H1 (cell line): ENCODE data around the gene TFF3. TPM values are rescaled to one million over a fixed set of nuclear protein-coding genes. Genes with fewer than 3 reads are reported as not detected.

Source experiments
- CTCF ChIA-PET: fragments of 300-600 bp; sonication (Branson Sonifier 250); formaldehyde crosslinking; loops from one replicate; lab custom pipeline; 2021; ENCODE audit not compliant: partially characterized antibody; lab: Charles Lee
- POLR2A ChIA-PET: fragments of 300-600 bp; sonication (Branson Sonifier 250); formaldehyde crosslinking; loops from one replicate; lab custom pipeline; 2021; ENCODE audit warnings: inconsistent platforms; ENCODE audit not compliant: partially characterized antibody; lab: Charles Lee
- DNase-seq, 2 experiments: peaks; one replicate each; pipeline versions ENCODE4 v3.0.0 to v3.0.0-alpha.2; 2010 to 2022; ENCODE audit warnings: low spot score in 2 of 2, low read depth in 1 of 2, mixed read lengths in 1 of 2
- FAIRE-seq: peaks from 2 replicates; lab custom pipeline; 2011; peaks lifted over from hg19 to GRCh38; lab: Jason Lieb, UNC
- H2AFZ ChIP-seq: 2 replicates; pipeline ENCODE4 v1.8.1; 2012; ENCODE audit warnings: low read length, inconsistent platforms
- H2AK5ac ChIP-seq: 2 replicates; pipeline ENCODE4 v1.6.1; 2013; ENCODE audit warnings: low read depth, low read length
- H2BK120ac ChIP-seq: replicated peaks from 2 replicates; pipeline ENCODE3; 2013; ENCODE audit warnings: low read depth, low read length, inconsistent platforms
- H2BK12ac ChIP-seq: 2 replicates; pipeline ENCODE4 v1.6.1; 2013; ENCODE audit warnings: low read depth, low read length
- H2BK15ac ChIP-seq: 2 replicates; pipeline ENCODE4 v1.6.1; 2013; ENCODE audit warnings: low read length
- H2BK20ac ChIP-seq: 2 replicates; pipeline ENCODE4 v1.6.1; 2013; ENCODE audit warnings: low read length
- H2BK5ac ChIP-seq: 2 replicates; pipeline ENCODE4 v1.6.1; 2013; ENCODE audit warnings: low read depth, low read length
- H3K14ac ChIP-seq: 2 replicates; pipeline ENCODE4 v1.6.1; 2013; ENCODE audit warnings: inconsistent platforms; ENCODE audit not compliant: insufficient read length
- H3K18ac ChIP-seq: 2 replicates; pipeline ENCODE4 v1.6.1; 2013; ENCODE audit warnings: low read length; ENCODE audit errors: extremely low read depth
- H3K23ac ChIP-seq: 2 replicates; pipeline ENCODE4 v1.6.1; 2013; ENCODE audit warnings: inconsistent platforms; ENCODE audit not compliant: insufficient read length
- H3K23me2 ChIP-seq: 2 replicates; pipeline ENCODE4 v1.6.1; 2013; ENCODE audit warnings: low read depth, low read length
- H3K27ac ChIP-seq: 2 replicates; pipeline ENCODE4 v1.6.1; 2011; ENCODE audit warnings: low read depth, low read length, inconsistent platforms
- H3K27me3 ChIP-seq, 4 experiments: replicated peaks in 1 of 4; 1 replicate in 1 of 4; 2 replicates in 3 of 4; pipeline versions ENCODE4 v1.6.1 to v1.8.1; 2011 to 2013; ENCODE audit warnings: low read length in 3 of 4, mild to moderate bottlenecking in 3 of 4, inconsistent platforms in 2 of 4, mixed read lengths in 2 of 4, moderate library complexity in 1 of 4; ENCODE audit not compliant: control insufficient read depth in 3 of 4, insufficient read depth in 3 of 4; ENCODE audit errors: extremely low read depth in 1 of 4
- H3K36me3 ChIP-seq, 4 experiments: 2 replicates each; pipeline versions ENCODE4 v1.6.1 to v1.8.1; 2011 to 2013; ENCODE audit warnings: mild to moderate bottlenecking in 4 of 4, low read length in 3 of 4, moderate library complexity in 2 of 4, control low read depth in 1 of 4, inconsistent platforms in 1 of 4; ENCODE audit not compliant: insufficient read depth in 4 of 4, control insufficient read depth in 2 of 4
- H3K4ac ChIP-seq: replicated peaks from 2 replicates; pipeline ENCODE3; 2013; ENCODE audit warnings: low read length, low read depth, mixed read lengths, inconsistent platforms; ENCODE audit not compliant: insufficient read length
- H3K4me1 ChIP-seq, 4 experiments: replicated peaks in 1 of 4; 1 replicate in 1 of 4; 2 replicates in 3 of 4; pipeline versions ENCODE4 v1.6.1 to v1.8.1; 2011 to 2013; ENCODE audit warnings: low read length in 3 of 4, inconsistent platforms in 2 of 4, mixed read lengths in 1 of 4; ENCODE audit not compliant: insufficient read depth in 4 of 4, control insufficient read depth in 3 of 4
- H3K4me2 ChIP-seq, 2 experiments: 2 replicates each; pipeline versions ENCODE4 v1.6.1 to v1.8.1; 2011 to 2013; ENCODE audit warnings: low read depth in 2 of 2, low read length in 2 of 2, control low read depth in 1 of 2, inconsistent platforms in 1 of 2, mild to moderate bottlenecking in 1 of 2; ENCODE audit not compliant: insufficient read depth in 1 of 2
- H3K4me3 ChIP-seq, 4 experiments: fragments of 200-600, 300-600 bp in 1 of 4; sonication (generic), shearing (Covaris generic), sonication (Bioruptor Twin) in 1 of 4; 2 replicates each; pipeline versions ENCODE4 v1.5.1 to v1.8.1; 2011 to 2016; ENCODE audit warnings: low read length in 4 of 4, low read depth in 3 of 4, control low read depth in 2 of 4, inconsistent platforms in 2 of 4, mild to moderate bottlenecking in 2 of 4, mixed read lengths in 1 of 4, moderate library complexity in 1 of 4; ENCODE audit not compliant: insufficient read depth in 2 of 4; ENCODE audit errors: extremely low read depth in 1 of 4
- H3K56ac ChIP-seq: replicated peaks from 2 replicates; pipeline ENCODE3; 2013; ENCODE audit warnings: low read depth, mild to moderate bottlenecking, mixed read lengths, low read length, inconsistent platforms; ENCODE audit not compliant: insufficient read length
- H3K79me1 ChIP-seq: 2 replicates; pipeline ENCODE4 v1.6.1; 2013; ENCODE audit warnings: low read depth, low read length, control low read depth
- H3K79me2 ChIP-seq, 2 experiments: 2 replicates each; pipeline versions ENCODE4 v1.6.1 to v1.8.1; 2012 to 2013; ENCODE audit warnings: low read length in 2 of 2, mild to moderate bottlenecking in 2 of 2, inconsistent platforms in 1 of 2; ENCODE audit not compliant: insufficient read depth in 2 of 2, control insufficient read depth in 1 of 2
- H3K9ac ChIP-seq, 4 experiments: replicated peaks in 1 of 4; 1 replicate in 1 of 4; 2 replicates in 3 of 4; pipeline versions ENCODE4 v1.6.1 to v1.8.1; 2011 to 2013; ENCODE audit warnings: low read depth in 3 of 4, low read length in 3 of 4, control low read depth in 2 of 4, mild to moderate bottlenecking in 2 of 4, moderate library complexity in 2 of 4, inconsistent platforms in 1 of 4; ENCODE audit errors: extremely low read depth in 1 of 4
- H3K9me3 ChIP-seq, 2 experiments: 2 replicates each; pipeline versions ENCODE4 v1.6.1 to v1.8.1; 2012 to 2013; ENCODE audit warnings: mild to moderate bottlenecking in 2 of 2, moderate library complexity in 2 of 2, control low read depth in 1 of 2, inconsistent platforms in 1 of 2, low read depth in 1 of 2, low read length in 1 of 2, mixed read lengths in 1 of 2; ENCODE audit not compliant: insufficient read depth in 2 of 2
- H4K20me1 ChIP-seq, 2 experiments: replicated peaks in 1 of 2; 2 replicates each; pipeline versions ENCODE3 to v1.8.1; 2011 to 2013; ENCODE audit warnings: inconsistent platforms in 2 of 2, low read length in 2 of 2, mild to moderate bottlenecking in 1 of 2; ENCODE audit not compliant: insufficient read depth in 2 of 2, control insufficient read depth in 1 of 2
- H4K5ac ChIP-seq: 2 replicates; pipeline ENCODE4 v1.6.1; 2013; ENCODE audit warnings: low read length, low read depth, mixed read lengths, inconsistent platforms; ENCODE audit not compliant: insufficient read length
- H4K8ac ChIP-seq: 2 replicates; pipeline ENCODE4 v1.8.0; 2013; ENCODE audit warnings: mild to moderate bottlenecking, moderate library complexity, low read length, inconsistent platforms; ENCODE audit not compliant: insufficient read depth; ENCODE audit errors: extremely low read depth
- H4K91ac ChIP-seq: replicated peaks from 2 replicates; pipeline ENCODE3; 2013; ENCODE audit warnings: low read length, mixed read lengths, inconsistent platforms; ENCODE audit not compliant: insufficient read length
- BACH1 ChIP-seq: IDR thresholded peaks from 2 replicates; pipeline ENCODE4 v1.6.1; 2012; ENCODE audit warnings: low read length, improper control_type of control experiment
- CBX5 ChIP-seq: fragments of 300-800, 300-1000 bp; sonication (generic); IDR thresholded peaks from 2 replicates; pipeline ENCODE4 v1.7.1; 2016; ENCODE audit warnings: antibody characterized with exemption, low read length, low read depth
- CBX8 ChIP-seq: fragments of 300-800, 300-1000 bp; sonication (generic); IDR thresholded peaks from 2 replicates; pipeline ENCODE4 v1.7.1; 2016; ENCODE audit warnings: low read depth, low read length, borderline replicate concordance
- JUN ChIP-seq: IDR thresholded peaks from 2 replicates; pipeline ENCODE4 v1.6.1; 2011; ENCODE audit warnings: low read depth, mild to moderate bottlenecking, improper control_type of control experiment, low read length
- KDM4A ChIP-seq: IDR thresholded peaks from one replicate; pipeline ENCODE4 v1.7.1; 2012; ENCODE audit warnings: low read depth, mild to moderate bottlenecking, moderate library complexity, low read length, inconsistent platforms; ENCODE audit not compliant: severe bottlenecking
- RAD21 ChIP-seq, 2 experiments: IDR thresholded peaks in 1 of 2; conservative IDR thresholded peaks in 1 of 2; 2 replicates each; pipeline ENCODE4 v1.6.1; 2011; ENCODE audit warnings: low read depth in 2 of 2, low read length in 2 of 2, improper control_type of control experiment in 1 of 2, inconsistent platforms in 1 of 2, mild to moderate bottlenecking in 1 of 2, moderate library complexity in 1 of 2
- SP1 ChIP-seq: IDR thresholded peaks from 2 replicates; pipeline ENCODE4 v1.6.1; 2011; ENCODE audit warnings: low read depth, low read length
- TAF7 ChIP-seq: optimal IDR thresholded peaks from 2 replicates; pipeline ENCODE3; 2011; ENCODE audit warnings: low read depth, mild to moderate bottlenecking, inconsistent platforms, low read length, moderate library complexity, borderline replicate concordance
- USF2 ChIP-seq: IDR thresholded peaks from 2 replicates; pipeline ENCODE4 v1.6.1; 2011; ENCODE audit warnings: low read length, improper control_type of control experiment
- WGBS, 2 experiments: shearing (Covaris generic) in 1 of 2; methylation state at CpG; one replicate each; pipeline versions ENCODE4 v1.1.6 to v1.1.7; 2013 to 2015; ENCODE audit warnings: low lambda C conversion rate in 2 of 2, mixed read lengths in 2 of 2, inconsistent platforms in 1 of 2, low coverage in 1 of 2, missing lambda C conversion rate in 1 of 2; ENCODE audit not compliant: insufficient replicate concordance in 2 of 2, insufficient coverage in 1 of 2, insufficient read length in 1 of 2; ENCODE audit errors: extremely low coverage in 1 of 2, missing lambda C conversion rate in 1 of 2; 5-methylcytosine and 5-hydroxymethylcytosine counted together
- polyA plus RNA-seq, 7 experiments: library from polyadenylated mRNA; depleted of rRNA in 3 of 7; stranded (reverse) in 5 of 7; unstranded in 2 of 7; fragments of >200 nt in 5 of 7; fragments of 200-250 nt in 2 of 7; gene quantifications; 1 replicate in 5 of 7; 2 replicates in 1 of 7; 4 replicates in 1 of 7; pipeline versions ENCODE4 v1.2.1 to v1.2.3, GENCODE V29; 2011 to 2013; ENCODE audit warnings: missing spikeins in 2 of 7, mixed read lengths in 2 of 7
- total RNA-seq: library from RNA; stranded (reverse); fragmentation: NEBNext Ultra II Directional; extraction: Animal tissue kit (Norgen Biotek cat#: 25700); gene quantifications from 2 replicates; pipeline ENCODE4 v1.2.1, GENCODE V29; 2021

TFF3 gene
- total and polyA plus RNA-seq, 2 of the 8 experiments (the other 6 are each of a cell fraction or from before 2014, with no cell fraction given), result 1.7 to 6.7 TPM

GRCh38 chr21:42291003-42291750, 24.0 kb downstream of the TFF3 start:
- CTCF ChIA-PET, result interaction anchor here (0.7 to 2.1 kb wide), 9 partner anchors 10 to 254 kb away, joined by 3 to 13 read pairs (median 3); no protein-coding TSS in a partner anchor
- H2BK120ac ChIP-seq, result no peak overlapping the region
- H2BK15ac ChIP-seq, result 0 out of 2 replicates have a peak overlapping the region, but pooled peaks have one; percentile 46
- peak overlapping the region; percentile 71; the same call in 1 of the 2 replicates for H4K8ac ChIP-seq
- H2AK5ac ChIP-seq, result no peak overlapping the region
- H2AFZ ChIP-seq, result no peak overlapping the region
- 87% methylated on average over 35 of the region's 35 CpGs; no CpG with 5 or more reads in 1 of the 2 experiments for WGBS, 2 experiments
- H3K9ac ChIP-seq, result no peak overlapping the region
- H3K23ac ChIP-seq, result no peak overlapping the region
- H4K5ac ChIP-seq, result no peak overlapping the region
- H3K23me2 ChIP-seq, result peaks cover 16% of the 10 kb centered on the region; the same call in 1 of the 2 replicates
- no peaks in the 10 kb centered on the region; a peak in 1 of 7 replicates for H3K4me1 ChIP-seq
- H3K79me1 ChIP-seq, result peaks cover 8% of the 10 kb centered on the region
- POLR2A ChIA-PET, result interaction anchor here (0.6 to 1.2 kb wide), 3 partner anchors 21 to 413 kb away, joined by 3 to 4 read pairs (median 3); no protein-coding TSS in a partner anchor
- no peak overlapping the region for H3K18ac ChIP-seq
- no peak overlapping the region for H3K14ac ChIP-seq
- TF ChIP-seq CBX5 (no peak), JUN (no peak), CBX8 (no peak), RAD21 (IDR thresholded peaks at IDR 0.05 in 1 of 2, conservative IDR thresholded peaks at IDR 0.05 in 1 of 2; ENCODE audit: low read depth in 2 of 2, low read length in 2 of 2) (no peak), TAF7 (no peak), SP1 (no peak), BACH1 (no peak), KDM4A (no peak), USF2 (no peak)
- TF ChIP-seq, all 59 proteins: peak for 0
- H3K4me3 ChIP-seq, result no peak overlapping the region
- no peaks in the 10 kb centered on the region; a peak in 1 of 7 replicates for H3K27me3 ChIP-seq
- H3K36me3 ChIP-seq, result no peaks in the 10 kb centered on the region; a peak in 1 of 8 replicates
- H4K91ac ChIP-seq, result peak overlapping the region; percentile 15
- no peak overlapping the region for H3K4ac ChIP-seq
- no peak overlapping the region for H2BK5ac ChIP-seq
- H3K27ac ChIP-seq, result no peak overlapping the region
- H2BK12ac ChIP-seq, result no peak overlapping the region
- no peak overlapping the region for H3K4me2 ChIP-seq
- DNase-seq (no peak), FAIRE-seq (no peak)
- H3K56ac ChIP-seq, result no peak overlapping the region
- H2BK20ac ChIP-seq, result no peak overlapping the region
- peaks cover 0 to 11% of the 10 kb centered on the region in 2 experiments for H4K20me1 ChIP-seq
- peaks cover 0 to 5% of the 10 kb centered on the region in 2 experiments; a peak in 2 of 4 replicates for H3K9me3 ChIP-seq
- no peaks in the 10 kb centered on the region for H3K79me2 ChIP-seq
